Psoas muscle (tissue), 8 donors: ENCODE measurements around the gene COL6A1. TPM values are rescaled to one million over a fixed set of nuclear protein-coding genes. Genes with fewer than 3 reads are reported as not detected.
A peak's percentile ranks its signal among the peaks of the same experiment; 100 is the strongest.

Source experiments
- ATAC-seq, 4 donors: fragments of 200-7000 bp; cut with Tn5 transposase; one replicate each; pipeline ENCODE4 v1.9.1; 2020; ENCODE audit warnings: moderate library complexity in 3 of 4, mild to moderate bottlenecking in 2 of 4
- DNase-seq, 2 donors: peaks; one replicate each; pipeline ENCODE4 v3.0.0-alpha.2; 2020
- H3K27ac ChIP-seq: fragments of 200-600 bp; one replicate; pipeline ENCODE4 v1.8.0; 2022
- H3K27me3 ChIP-seq, 3 donors: fragments of 200-600 bp in 1 of 3; one replicate each; pipeline versions ENCODE4 v1.6.1 to v1.8.0; 2013 to 2022; ENCODE audit warnings: low read length in 2 of 3, mild to moderate bottlenecking in 2 of 3, moderate library complexity in 1 of 3; ENCODE audit not compliant: insufficient read depth in 3 of 3
- H3K36me3 ChIP-seq, 2 donors: fragments of 200-600 bp in 1 of 2; one replicate each; pipeline versions ENCODE4 v1.6.1 to v1.8.0; 2013 to 2022; ENCODE audit warnings: low read depth in 1 of 2, mild to moderate bottlenecking in 1 of 2, moderate library complexity in 1 of 2; ENCODE audit not compliant: insufficient read depth in 1 of 2
- H3K4me1 ChIP-seq: fragments of 200-600 bp; one replicate; pipeline ENCODE4 v1.8.0; 2022
- H3K4me3 ChIP-seq: fragments of 200-600 bp; one replicate; pipeline ENCODE4 v1.8.0; 2022; ENCODE audit warnings: mild to moderate bottlenecking
- H3K9me3 ChIP-seq: fragments of 200-600 bp; one replicate; pipeline ENCODE4 v1.8.0; 2022
- WGBS, 3 donors: extraction: QIAGEN DNeasy Blood & Tissue Kit; methylation state at CpG; one replicate each; pipeline versions ENCODE4 v1.1.6 to v1.1.7; 2013; 5-methylcytosine and 5-hydroxymethylcytosine counted together
- intact Hi-C, 2 donors: fragments of 100-400 bp; cut with DNase I; formaldehyde crosslinking; loops; one replicate each; pipeline versions ENCODE4 v1.11.0 to v1.14.2; 2022
- polyA plus RNA-seq, 3 donors: library from polyadenylated mRNA; stranded (reverse); fragments of 200-250 nt; gene quantifications; one replicate each; pipeline ENCODE4 v1.2.3, GENCODE V29; 2013
- total RNA-seq, 4 donors: library from RNA; stranded (reverse); fragmentation: NEBNext Ultra II Directional in 2 of 4; extraction: Animal tissue kit (Norgen Biotek cat#: 25700) in 2 of 4; gene quantifications; one replicate each; pipeline versions ENCODE4 v1.2.1 to v1.2.4, GENCODE V29; 2021 to 2023
- TF ChIP-seq, protein P1 (sequence below): fragments of 200-600 bp; IDR thresholded peaks from one replicate; pipeline ENCODE4 v1.8.0; 2022; ENCODE audit warnings: antibody characterized with exemption
- donor health status: healthy with polysubstance abuse.
- donor health status: DM: no; HTN: no; CAD: no; lungs with moderate emphysema.
- donor health status: Bipolar disorder and iron deficiency.
- donor health status: healthy.
- donor health status: DM: yes; HTN: yes; CAD: no.
- donor health status: DM: no; HTN: no; CAD: no.
- donor health status: DM: no; HTN: no; CAD: no.
- donor health status: DM: yes; HTN: yes; CAD: no.

COL6A1 gene
- total and polyA plus RNA-seq, 7 donors = 29.4 to 83.0 (median 36.1) TPM

DNA sequence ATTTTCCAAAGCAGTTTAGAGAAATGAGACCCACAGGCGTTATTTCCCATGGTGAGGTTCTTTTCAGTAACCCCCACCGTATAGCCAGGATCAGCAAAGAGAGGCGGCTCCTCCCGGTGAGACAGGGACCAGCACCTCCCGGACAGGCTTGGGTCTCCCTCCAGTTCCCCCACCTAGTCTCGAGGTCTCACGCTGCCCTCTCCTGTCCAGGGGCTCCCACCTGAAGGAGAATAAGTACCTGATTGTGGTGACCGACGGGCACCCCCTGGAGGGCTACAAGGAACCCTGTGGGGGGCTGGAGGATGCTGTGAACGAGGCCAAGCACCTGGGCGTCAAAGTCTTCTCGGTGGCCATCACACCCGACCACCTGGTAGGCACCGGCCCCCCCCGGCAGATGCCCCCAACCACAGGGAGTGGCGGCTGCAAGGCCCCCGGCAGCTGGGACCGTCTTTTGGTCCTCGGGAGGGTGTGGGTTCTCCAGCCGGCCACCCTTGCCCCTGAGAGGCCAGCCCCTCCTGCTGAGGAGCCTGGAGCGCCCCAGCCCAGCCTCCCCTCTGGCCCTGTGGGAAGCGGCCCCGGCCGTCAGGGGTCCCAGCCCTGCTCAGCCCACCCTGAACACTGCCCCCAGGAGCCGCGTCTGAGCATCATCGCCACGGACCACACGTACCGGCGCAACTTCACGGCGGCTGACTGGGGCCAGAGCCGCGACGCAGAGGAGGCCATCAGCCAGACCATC, 4.9 kb downstream of the COL6A1 start:
- H3K4me1 ChIP-seq = no peaks in the 10 kb centered on the region
- TF ChIP-seq, protein P1, sequence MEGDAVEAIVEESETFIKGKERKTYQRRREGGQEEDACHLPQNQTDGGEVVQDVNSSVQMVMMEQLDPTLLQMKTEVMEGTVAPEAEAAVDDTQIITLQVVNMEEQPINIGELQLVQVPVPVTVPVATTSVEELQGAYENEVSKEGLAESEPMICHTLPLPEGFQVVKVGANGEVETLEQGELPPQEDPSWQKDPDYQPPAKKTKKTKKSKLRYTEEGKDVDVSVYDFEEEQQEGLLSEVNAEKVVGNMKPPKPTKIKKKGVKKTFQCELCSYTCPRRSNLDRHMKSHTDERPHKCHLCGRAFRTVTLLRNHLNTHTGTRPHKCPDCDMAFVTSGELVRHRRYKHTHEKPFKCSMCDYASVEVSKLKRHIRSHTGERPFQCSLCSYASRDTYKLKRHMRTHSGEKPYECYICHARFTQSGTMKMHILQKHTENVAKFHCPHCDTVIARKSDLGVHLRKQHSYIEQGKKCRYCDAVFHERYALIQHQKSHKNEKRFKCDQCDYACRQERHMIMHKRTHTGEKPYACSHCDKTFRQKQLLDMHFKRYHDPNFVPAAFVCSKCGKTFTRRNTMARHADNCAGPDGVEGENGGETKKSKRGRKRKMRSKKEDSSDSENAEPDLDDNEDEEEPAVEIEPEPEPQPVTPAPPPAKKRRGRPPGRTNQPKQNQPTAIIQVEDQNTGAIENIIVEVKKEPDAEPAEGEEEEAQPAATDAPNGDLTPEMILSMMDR = no peak
- ATAC-seq (no peak), DNase-seq (peak in 1 of 2 donors; percentile 43)
- H3K27ac ChIP-seq = no peak overlapping the region
- no peak overlapping the region for H3K4me3 ChIP-seq
- H3K9me3 ChIP-seq = no peaks in the 10 kb centered on the region
- H3K36me3 ChIP-seq = peaks cover 0 to 50% of the 10 kb centered on the region in 2 donors
- no peaks in the 10 kb centered on the region for H3K27me3 ChIP-seq
- WGBS, 3 donors = 85 to 91% (median 90%) methylated on average over 30 to 36 of the region's 36 CpGs
- intact Hi-C loops = loop anchor here in 1 of 2 donors (10.0 kb wide), 1 partner anchor 1652 kb away; the partner anchor contains the start of gene CFAP410

DNA sequence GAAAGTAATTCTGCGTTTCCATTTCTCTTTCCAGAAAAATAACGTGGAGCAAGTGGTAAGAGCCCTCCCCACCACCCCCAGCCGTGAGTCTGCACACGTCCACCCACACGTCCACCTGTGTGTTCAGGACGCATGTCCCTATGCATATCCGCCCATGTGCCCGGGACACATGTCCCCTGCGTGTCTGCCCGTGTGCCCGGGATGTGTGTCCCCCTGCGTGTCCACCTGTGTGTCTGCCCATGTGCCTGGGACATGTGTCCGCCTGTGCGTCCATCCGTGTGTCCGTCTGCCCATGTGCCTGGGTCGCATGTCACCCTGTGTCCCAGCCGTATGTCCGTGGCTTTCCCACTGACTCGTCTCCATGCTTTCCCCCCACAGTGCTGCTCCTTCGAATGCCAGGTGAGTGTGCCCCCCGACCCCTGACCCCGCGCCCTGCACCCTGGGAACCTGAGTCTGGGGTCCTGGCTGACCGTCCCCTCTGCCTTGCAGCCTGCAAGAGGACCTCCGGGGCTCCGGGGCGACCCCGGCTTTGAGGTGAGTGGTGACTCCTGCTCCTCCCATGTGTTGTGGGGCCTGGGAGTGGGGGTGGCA, 5.6 kb downstream of the COL6A1 start:
- Histone ChIP-seq H3K4me1 (no peaks in the 10 kb centered on the region), H3K9me3 (no peaks in the 10 kb centered on the region), H3K4me3 (no peak overlapping the region), H3K27ac (no peak overlapping the region), H3K36me3 (peaks cover 0 to 57% of the 10 kb centered on the region in 2 donors), H3K27me3 (no peaks in the 10 kb centered on the region)
- DNase-seq (peak in 1 of 2 donors; percentile 44), ATAC-seq (no peak)
- WGBS, 3 donors = 92 to 96% (median 92%) methylated on average over 29 of the region's 29 CpGs
- intact Hi-C loops = loop anchor here in 1 of 2 donors (10.0 kb wide), 1 partner anchor 1652 kb away; the partner anchor contains the start of gene CFAP410
- TF ChIP-seq, protein P1 = no peak

DNA sequence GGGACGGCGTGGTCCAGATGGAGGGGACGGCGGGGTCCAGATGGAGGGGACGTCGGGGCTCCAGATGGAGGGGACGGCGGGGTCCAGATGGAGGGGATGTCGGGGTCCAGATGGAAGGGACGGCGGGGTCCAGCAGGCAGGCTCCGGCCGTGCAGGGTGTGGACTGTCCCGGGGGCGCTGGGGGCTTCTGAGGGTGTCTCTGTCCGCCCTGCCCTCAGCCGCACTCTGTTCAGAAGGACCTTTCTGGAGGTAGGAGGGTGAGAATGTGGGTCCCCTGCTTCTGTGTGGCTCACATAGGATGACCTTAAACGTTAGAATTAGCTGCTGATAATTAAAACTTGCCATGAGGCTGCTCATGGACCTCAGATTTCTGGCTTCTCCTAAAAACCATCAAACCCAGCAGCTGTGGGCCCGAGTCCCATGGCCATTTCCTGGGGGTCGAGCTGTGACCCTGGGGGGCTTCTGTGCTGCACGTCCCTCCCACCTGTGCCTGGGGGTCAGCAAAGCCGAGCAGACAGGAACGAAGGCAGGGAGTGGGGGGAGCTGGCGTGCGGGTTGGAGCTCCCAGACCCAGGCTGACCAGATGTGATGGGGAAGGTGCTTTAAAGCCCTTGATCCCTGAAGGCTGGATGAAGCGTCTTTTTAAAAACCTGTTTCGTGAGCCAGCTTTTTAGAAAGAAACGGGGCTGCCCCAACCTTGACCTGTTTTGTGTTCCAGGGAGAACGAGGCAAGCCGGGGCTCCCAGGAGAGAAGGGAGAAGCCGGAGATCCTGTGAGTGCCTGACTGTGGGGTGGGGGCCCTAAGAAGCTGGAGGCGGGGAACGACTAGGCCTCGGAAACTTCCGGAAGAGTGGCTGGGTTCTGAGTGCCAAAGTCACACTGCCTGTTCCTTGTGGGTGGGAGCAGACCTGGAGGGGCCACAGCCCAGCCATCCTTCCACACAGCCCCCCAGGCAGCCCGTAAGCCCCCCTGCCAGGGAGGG, 7.1 kb downstream of the COL6A1 start:
- intact Hi-C loops = loop anchor here in 1 of 2 donors (10.0 kb wide), 1 partner anchor 1654 kb away; the partner anchor contains the start of gene CFAP410
- 81 to 88% (median 84%) methylated on average over 27 to 36 of the region's 36 CpGs for WGBS, 3 donors

More for the DNA sequence above, 7.1 kb downstream of the COL6A1 start:
- Histone ChIP-seq H3K27me3 (no peaks in the 10 kb centered on the region), H3K27ac (no peak overlapping the region), H3K36me3 (peaks cover 0 to 71% of the 10 kb centered on the region in 2 donors), H3K4me1 (no peaks in the 10 kb centered on the region), H3K9me3 (no peaks in the 10 kb centered on the region), H3K4me3 (no peak overlapping the region)
- DNase-seq = peak in 1 of 2 donors; percentile 53
- TF ChIP-seq, protein P1 = no peak
- no peak for ATAC-seq
